Measurements from ENCODE around the gene ATE1.
"Not testable (repeated sequence)": the region's sequence is repeated elsewhere in the genome, so short reads cannot be mapped to it uniquely, and the experiment has no call there.

The ATE1 gene

DNA sequence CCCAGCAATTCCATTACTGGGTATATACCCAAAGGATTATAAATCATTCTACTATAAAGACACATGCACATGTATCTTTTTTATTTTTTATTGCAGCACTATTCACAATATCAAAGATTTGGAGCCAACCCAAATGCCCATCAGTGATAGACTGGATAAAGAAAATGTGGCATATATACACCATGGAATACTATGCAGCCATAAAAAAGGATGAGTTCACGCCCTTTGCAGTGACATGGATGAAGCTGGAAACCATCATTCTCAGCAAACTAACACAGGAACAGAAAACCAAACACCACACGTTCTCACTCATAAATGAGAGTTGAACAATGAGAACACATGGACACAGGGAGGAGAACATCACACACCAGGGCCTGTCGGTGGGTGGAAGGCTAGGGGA is 228.1 kb downstream of the ATE1 start:
- not testable (repeated sequence) for H3K9me3 ChIP-seq (ENCODE audit: control insufficient read depth, low read depth, low read length); H3K4me3 ChIP-seq (ENCODE audit: low read length); H3K4me1 ChIP-seq (ENCODE audit: control insufficient read depth, low read depth, low read length); H3K36me3 ChIP-seq (ENCODE audit: control insufficient read depth, low read depth, low read length); H3K27ac ChIP-seq (ENCODE audit: low read length); H3K27me3 ChIP-seq (ENCODE audit: control insufficient read depth, insufficient read depth, low read length); H3K9ac ChIP-seq (ENCODE audit: low read length)

DNA sequence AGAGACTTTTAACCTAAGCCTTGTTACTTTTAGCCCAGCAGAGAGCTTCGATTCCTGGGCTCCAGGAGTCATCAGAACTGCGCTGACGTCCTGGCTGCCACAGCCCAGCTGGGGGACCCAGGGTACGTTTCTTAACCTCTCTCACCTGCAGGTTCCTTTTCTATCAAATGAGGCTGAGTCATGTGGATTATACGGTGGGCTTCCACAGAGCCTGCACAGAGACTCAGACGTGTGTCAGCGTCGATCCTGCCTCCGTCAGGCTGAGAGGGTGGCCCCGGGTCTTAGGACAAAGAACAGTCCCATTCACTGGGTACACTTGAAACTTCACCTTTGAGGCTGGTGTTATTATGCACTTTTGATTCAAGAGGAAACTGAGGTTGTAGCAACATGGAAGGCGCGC is 228.9 kb downstream of the ATE1 start:
- no peaks in the 10 kb centered on the region for H3K4me1 ChIP-seq (ENCODE audit: control insufficient read depth, low read depth, low read length)
- no peak overlapping the region for H3K4me3 ChIP-seq (ENCODE audit: low read length)
- no peaks in the 10 kb centered on the region for H3K27me3 ChIP-seq (ENCODE audit: control insufficient read depth, insufficient read depth, low read length)
- H3K27ac ChIP-seq (ENCODE audit: low read length), result no peak overlapping the region
- no peak overlapping the region for H3K9ac ChIP-seq (ENCODE audit: low read length)
- no peaks in the 10 kb centered on the region for H3K36me3 ChIP-seq (ENCODE audit: control insufficient read depth, low read depth, low read length)
- H3K9me3 ChIP-seq (ENCODE audit: control insufficient read depth, low read depth, low read length), result no peaks in the 10 kb centered on the region

DNA sequence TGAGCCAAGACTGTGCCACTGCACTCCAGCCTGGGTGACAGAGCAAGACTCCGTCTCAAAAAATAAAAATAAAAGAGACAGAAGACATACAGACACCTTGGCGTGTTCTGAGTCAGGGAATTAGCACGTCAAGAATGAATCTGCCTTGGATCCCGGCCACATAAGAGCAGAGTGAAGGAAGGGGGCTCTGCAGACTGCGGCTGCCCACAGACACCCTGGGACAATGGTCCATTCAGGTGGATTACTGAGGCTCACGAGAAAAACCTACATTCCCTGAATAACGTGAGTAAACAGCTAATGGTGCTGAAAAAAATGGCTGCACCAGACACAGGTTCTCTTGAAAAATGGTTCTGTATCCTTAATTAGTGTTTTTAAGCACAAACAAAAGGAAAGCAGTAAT is 229.5 kb downstream of the ATE1 start:
- Histone ChIP-seq H3K9me3 (ENCODE audit: control insufficient read depth, low read depth, low read length) (no peaks in the 10 kb centered on the region), H3K9ac (ENCODE audit: low read length) (no peak overlapping the region), H3K4me3 (ENCODE audit: low read length) (no peak overlapping the region), H3K36me3 (ENCODE audit: control insufficient read depth, low read depth, low read length) (no peaks in the 10 kb centered on the region), H3K4me1 (ENCODE audit: control insufficient read depth, low read depth, low read length) (no peaks in the 10 kb centered on the region), H3K27me3 (ENCODE audit: control insufficient read depth, insufficient read depth, low read length) (no peaks in the 10 kb centered on the region), H3K27ac (ENCODE audit: low read length) (no peak overlapping the region)

DNA sequence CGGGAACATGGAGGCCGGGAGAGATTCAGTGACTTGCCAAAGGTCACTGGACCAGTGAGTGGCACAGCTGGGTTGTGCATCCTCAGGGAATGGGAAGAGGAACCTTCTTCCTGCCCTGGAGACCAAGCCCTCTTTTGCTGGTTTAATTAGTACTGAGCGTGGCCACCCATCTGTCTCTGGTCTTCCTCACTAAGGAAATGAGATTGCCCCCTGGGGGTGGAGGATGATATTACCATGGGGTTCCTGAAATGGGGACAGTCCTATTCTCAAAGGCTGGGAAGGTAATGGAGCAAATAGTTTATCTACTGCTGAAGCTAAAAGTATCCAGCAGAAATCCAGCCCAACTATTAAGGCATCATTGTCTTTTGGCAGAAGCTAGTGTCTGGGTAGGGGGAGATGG is 231.0 kb downstream of the ATE1 start:
- Histone ChIP-seq H3K27ac (ENCODE audit: low read length) (no peak overlapping the region), H3K4me1 (ENCODE audit: control insufficient read depth, low read depth, low read length) (no peaks in the 10 kb centered on the region), H3K9ac (ENCODE audit: low read length) (no peak overlapping the region), H3K27me3 (ENCODE audit: control insufficient read depth, insufficient read depth, low read length) (no peaks in the 10 kb centered on the region), H3K4me3 (ENCODE audit: low read length) (no peak overlapping the region), H3K36me3 (ENCODE audit: control insufficient read depth, low read depth, low read length) (no peaks in the 10 kb centered on the region), H3K9me3 (ENCODE audit: control insufficient read depth, low read depth, low read length) (no peaks in the 10 kb centered on the region)

DNA sequence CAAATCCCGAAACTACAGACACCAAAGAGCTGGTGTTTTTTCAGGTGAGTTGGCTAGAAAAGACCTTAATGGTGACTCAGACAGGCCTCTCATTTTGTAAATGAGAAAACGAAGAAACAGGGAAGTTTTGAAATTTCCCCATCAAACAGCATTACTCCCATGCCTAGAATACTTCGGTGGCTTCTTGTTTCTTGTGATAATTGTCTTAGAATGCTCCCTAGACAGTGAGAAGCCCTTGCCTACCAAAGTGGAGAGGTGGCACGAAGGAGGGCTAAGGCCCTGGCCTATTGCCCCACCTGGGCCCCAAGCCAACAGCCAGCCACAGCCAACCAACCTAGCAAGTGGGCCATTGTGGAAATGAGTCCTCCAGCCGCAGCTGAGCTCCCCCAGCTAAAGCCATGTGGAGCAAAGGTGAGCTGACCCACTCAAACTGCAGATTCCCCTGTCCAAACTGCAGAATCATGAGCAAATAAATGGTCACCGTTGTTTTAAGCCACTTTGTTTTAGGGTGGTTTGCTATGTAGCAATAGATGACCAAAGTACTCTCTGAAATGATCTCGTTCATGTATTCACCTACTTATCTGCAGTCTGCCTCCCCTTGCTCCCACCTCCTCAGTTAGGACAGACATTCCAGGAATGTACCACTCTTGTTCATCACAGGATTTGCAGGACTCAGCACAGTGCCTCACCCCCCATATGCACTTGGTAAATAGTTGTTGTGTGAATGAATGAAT is 231.9 kb downstream of the ATE1 start:
- Histone ChIP-seq H3K4me3 (ENCODE audit: low read length) (no peak overlapping the region), H3K36me3 (ENCODE audit: control insufficient read depth, low read depth, low read length) (no peaks in the 10 kb centered on the region), H3K27ac (ENCODE audit: low read length) (no peak overlapping the region), H3K9me3 (ENCODE audit: control insufficient read depth, low read depth, low read length) (no peaks in the 10 kb centered on the region), H3K4me1 (ENCODE audit: control insufficient read depth, low read depth, low read length) (peaks cover 2% of the 10 kb centered on the region), H3K9ac (ENCODE audit: low read length) (no peak overlapping the region), H3K27me3 (ENCODE audit: control insufficient read depth, insufficient read depth, low read length) (no peaks in the 10 kb centered on the region)

DNA sequence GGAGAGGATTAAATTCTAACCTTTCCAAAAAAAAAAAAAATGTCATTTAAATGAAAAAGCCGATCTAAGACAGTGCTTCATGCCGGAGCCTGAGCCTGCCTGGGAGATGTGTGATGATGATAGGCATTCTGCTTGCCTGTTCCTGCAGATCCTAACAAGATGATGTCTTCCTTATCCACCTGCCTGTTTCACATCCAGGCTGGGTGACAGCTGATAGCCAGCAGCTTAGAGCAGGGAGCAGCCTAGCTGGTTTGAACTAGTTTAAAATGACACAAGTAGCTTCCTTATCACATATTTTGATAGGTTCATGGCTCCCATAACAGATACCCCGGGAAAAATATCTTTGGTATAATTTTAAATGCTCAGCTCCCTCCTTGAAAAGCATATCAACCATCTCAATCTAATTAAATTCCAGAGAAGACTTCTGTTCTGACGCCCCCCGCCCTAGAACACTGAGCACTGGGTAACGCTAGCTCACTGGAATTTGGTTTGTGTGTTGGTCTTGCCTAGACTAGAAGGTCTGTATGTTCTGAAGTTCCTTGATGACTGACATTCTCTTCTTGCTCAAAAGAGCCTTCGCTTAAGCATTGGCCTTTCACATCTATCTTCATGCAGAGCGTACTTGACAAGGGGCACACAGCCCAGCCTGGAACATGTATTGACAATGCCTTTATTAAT is 232.7 kb downstream of the ATE1 start:
- H3K36me3 ChIP-seq (ENCODE audit: control insufficient read depth, low read depth, low read length), result no peaks in the 10 kb centered on the region
- no peak overlapping the region for H3K27ac ChIP-seq (ENCODE audit: low read length)
- no peaks in the 10 kb centered on the region for H3K9me3 ChIP-seq (ENCODE audit: control insufficient read depth, low read depth, low read length)
- peaks cover 10% of the 10 kb centered on the region for H3K4me1 ChIP-seq (ENCODE audit: control insufficient read depth, low read depth, low read length)
- no peaks in the 10 kb centered on the region for H3K27me3 ChIP-seq (ENCODE audit: control insufficient read depth, insufficient read depth, low read length)
- H3K9ac ChIP-seq (ENCODE audit: low read length), result no peak overlapping the region
- H3K4me3 ChIP-seq (ENCODE audit: low read length), result no peak overlapping the region

DNA sequence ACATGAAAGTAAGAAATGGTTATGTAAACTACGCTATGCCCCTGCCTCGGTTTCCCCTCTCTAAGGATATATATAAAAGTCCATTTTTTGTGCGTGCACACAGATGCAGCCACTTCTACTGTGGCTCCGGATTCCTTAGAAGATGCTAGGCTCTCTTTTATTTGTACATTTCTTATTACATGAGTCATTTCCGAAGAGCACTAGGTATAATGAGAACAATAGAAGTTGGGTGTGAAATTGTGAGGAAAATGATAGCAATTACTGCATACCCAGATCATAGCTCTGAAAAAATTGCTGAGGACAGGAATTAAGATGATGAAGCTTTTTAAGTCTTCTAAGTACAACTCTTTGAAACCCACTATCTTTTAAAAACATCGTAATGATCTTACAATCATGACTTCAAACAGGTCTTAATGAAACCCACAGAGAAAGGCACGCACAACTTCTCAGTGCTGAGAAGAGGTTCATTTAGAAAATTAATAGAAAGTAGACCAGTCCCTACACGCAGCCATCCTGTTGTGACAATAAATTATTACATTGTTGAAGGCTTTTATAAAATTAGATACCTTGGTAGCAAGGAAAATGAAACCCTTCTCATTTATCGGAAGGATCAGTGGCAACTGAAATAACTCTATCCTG is 233.4 kb downstream of the ATE1 start:
- H3K27ac ChIP-seq (ENCODE audit: low read length), result no peak overlapping the region
- H3K4me3 ChIP-seq (ENCODE audit: low read length), result no peak overlapping the region
- H3K9me3 ChIP-seq (ENCODE audit: control insufficient read depth, low read depth, low read length), result no peaks in the 10 kb centered on the region

DNA sequence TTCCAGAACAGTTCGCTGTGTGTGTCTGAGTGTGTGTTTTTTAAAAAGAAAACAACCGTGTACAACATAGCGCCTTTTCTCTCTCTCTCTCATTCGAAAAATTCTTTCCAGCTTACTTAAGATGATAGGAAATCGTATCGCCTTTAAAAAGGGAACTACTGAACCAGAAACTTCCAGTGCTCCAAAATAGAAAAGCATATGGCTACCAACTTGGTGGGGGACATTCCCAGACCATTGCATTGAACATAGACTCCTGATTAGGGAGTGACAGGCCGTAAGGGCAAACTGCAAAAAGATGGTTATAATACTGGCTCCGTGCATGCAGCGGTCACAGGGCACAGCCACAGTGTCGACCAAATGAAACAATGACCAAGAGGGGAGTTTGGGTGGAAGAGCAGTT is 235.2 kb downstream of the ATE1 start:
- H3K4me3 ChIP-seq (ENCODE audit: low read length), result no peak overlapping the region
- H3K9ac ChIP-seq (ENCODE audit: low read length), result no peak overlapping the region
- H3K27ac ChIP-seq (ENCODE audit: low read length), result no peak overlapping the region
- no peaks in the 10 kb centered on the region for H3K9me3 ChIP-seq (ENCODE audit: control insufficient read depth, low read depth, low read length)
- peaks cover 11% of the 10 kb centered on the region for H3K4me1 ChIP-seq (ENCODE audit: control insufficient read depth, low read depth, low read length)
- H3K27me3 ChIP-seq (ENCODE audit: control insufficient read depth, insufficient read depth, low read length), result no peaks in the 10 kb centered on the region
- no peaks in the 10 kb centered on the region for H3K36me3 ChIP-seq (ENCODE audit: control insufficient read depth, low read depth, low read length)

More for the DNA sequence above, 233.4 kb downstream of the ATE1 start:
- Histone ChIP-seq H3K4me1 (ENCODE audit: control insufficient read depth, low read depth, low read length) (peaks cover 11% of the 10 kb centered on the region), H3K36me3 (ENCODE audit: control insufficient read depth, low read depth, low read length) (no peaks in the 10 kb centered on the region), H3K9ac (ENCODE audit: low read length) (no peak overlapping the region), H3K27me3 (ENCODE audit: control insufficient read depth, insufficient read depth, low read length) (no peaks in the 10 kb centered on the region)

DNA sequence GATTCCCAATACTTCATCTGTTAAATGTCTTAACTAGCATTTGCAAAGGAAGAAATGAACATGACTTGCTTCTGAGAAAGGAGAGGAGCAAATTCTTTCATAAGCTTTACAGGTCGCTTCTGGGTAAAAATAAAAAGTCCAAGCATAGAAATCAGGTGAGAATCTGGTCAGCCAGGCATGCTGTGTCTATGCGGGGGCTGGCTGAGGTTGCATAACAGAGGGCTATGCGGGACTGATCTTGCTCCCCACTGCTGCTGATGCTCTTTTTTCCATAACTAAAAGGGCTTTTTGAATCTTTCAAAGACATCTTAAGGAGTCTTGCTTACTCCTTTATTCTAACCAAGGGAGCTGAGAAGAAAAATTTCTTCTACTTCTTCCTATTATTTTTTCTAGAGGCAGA is 236.9 kb downstream of the ATE1 start:
- Histone ChIP-seq H3K4me3 (ENCODE audit: low read length) (no peak overlapping the region), H3K27ac (ENCODE audit: low read length) (no peak overlapping the region), H3K27me3 (ENCODE audit: control insufficient read depth, insufficient read depth, low read length) (no peaks in the 10 kb centered on the region), H3K36me3 (ENCODE audit: control insufficient read depth, low read depth, low read length) (no peaks in the 10 kb centered on the region), H3K9me3 (ENCODE audit: control insufficient read depth, low read depth, low read length) (no peaks in the 10 kb centered on the region), H3K4me1 (ENCODE audit: control insufficient read depth, low read depth, low read length) (peaks cover 11% of the 10 kb centered on the region), H3K9ac (ENCODE audit: low read length) (no peak overlapping the region)

Measured in iPS-18a (cell line).